Transverse colon (tissue), 4 donors: Measurements from ENCODE around the gene GABRB1.

Source experiments
- EP300 ChIP-seq: sonication (generic); formaldehyde crosslinking; IDR thresholded peaks from one replicate; pipeline ENCODE4 v1.6.1; 2017; ENCODE audit warnings: antibody characterized with exemption, low read depth
- POLR2A ChIP-seq: fragments of 450-650 bp; IDR thresholded peaks from one replicate; pipeline ENCODE4 v1.6.1; 2016; ENCODE audit warnings: antibody characterized with exemption, mild to moderate bottlenecking, moderate library complexity
- POLR2AphosphoS5 ChIP-seq, 3 donors: sonication (generic); formaldehyde crosslinking; IDR thresholded peaks; one replicate each; pipeline ENCODE4 v1.6.1; 2016; ENCODE audit warnings: antibody characterized with exemption in 3 of 3
- TF ChIP-seq, protein P1 (sequence below), 5 experiments: fragments of 200-600 bp in 3 of 5; fragments of 450-650 bp in 2 of 5; sonication (generic) in 3 of 5; IDR thresholded peaks; 1 replicate in 2 of 5; 2 replicates in 3 of 5; pipeline ENCODE4 v1.5.1; 2016 to 2017; ENCODE audit warnings: antibody characterized with exemption in 5 of 5, inconsistent platforms in 3 of 5, mild to moderate bottlenecking in 2 of 5, moderate library complexity in 1 of 5

- TF ChIP-seq EP300 (no peak), POLR2A (no peak), POLR2AphosphoS5 (IDR thresholded peaks at IDR 0.05) (no peak)
- TF ChIP-seq, protein P1, sequence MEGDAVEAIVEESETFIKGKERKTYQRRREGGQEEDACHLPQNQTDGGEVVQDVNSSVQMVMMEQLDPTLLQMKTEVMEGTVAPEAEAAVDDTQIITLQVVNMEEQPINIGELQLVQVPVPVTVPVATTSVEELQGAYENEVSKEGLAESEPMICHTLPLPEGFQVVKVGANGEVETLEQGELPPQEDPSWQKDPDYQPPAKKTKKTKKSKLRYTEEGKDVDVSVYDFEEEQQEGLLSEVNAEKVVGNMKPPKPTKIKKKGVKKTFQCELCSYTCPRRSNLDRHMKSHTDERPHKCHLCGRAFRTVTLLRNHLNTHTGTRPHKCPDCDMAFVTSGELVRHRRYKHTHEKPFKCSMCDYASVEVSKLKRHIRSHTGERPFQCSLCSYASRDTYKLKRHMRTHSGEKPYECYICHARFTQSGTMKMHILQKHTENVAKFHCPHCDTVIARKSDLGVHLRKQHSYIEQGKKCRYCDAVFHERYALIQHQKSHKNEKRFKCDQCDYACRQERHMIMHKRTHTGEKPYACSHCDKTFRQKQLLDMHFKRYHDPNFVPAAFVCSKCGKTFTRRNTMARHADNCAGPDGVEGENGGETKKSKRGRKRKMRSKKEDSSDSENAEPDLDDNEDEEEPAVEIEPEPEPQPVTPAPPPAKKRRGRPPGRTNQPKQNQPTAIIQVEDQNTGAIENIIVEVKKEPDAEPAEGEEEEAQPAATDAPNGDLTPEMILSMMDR (IDR thresholded peaks at IDR 0.05): no peak
Observed at GRCh38 chr4:47000406-47000805, 31.0 kb upstream of the GABRB1 start.
